HEK293T (cell line): ENCODE data around the gene ZNF337.

Experiments
- ARNT ChIP-seq: fragments of 450-650 bp; IDR thresholded peaks from 2 replicates; pipeline ENCODE4 v1.6.1; 2017; ENCODE audit warnings: mild to moderate bottlenecking
- BHLHE40 ChIP-seq: fragments of 450-650 bp; IDR thresholded peaks from 2 replicates; pipeline ENCODE4 v1.6.1; 2016; ENCODE audit warnings: mild to moderate bottlenecking, moderate library complexity, borderline replicate concordance
- CTBP1 ChIP-seq: fragments of 450-650 bp; IDR thresholded peaks from 2 replicates; pipeline ENCODE4 v1.6.1; 2016; ENCODE audit warnings: borderline replicate concordance
- ELF4 ChIP-seq: fragments of 450-650 bp; IDR thresholded peaks from 2 replicates; pipeline ENCODE4 v1.6.1; 2017; ENCODE audit warnings: antibody characterized with exemption
- FOXM1 ChIP-seq: fragments of 450-650 bp; IDR thresholded peaks from 2 replicates; pipeline ENCODE4 v1.6.1; 2017; ENCODE audit warnings: mild to moderate bottlenecking, borderline replicate concordance
- L3MBTL2 ChIP-seq: fragments of 450-650 bp; conservative IDR thresholded peaks from 2 replicates; pipeline ENCODE4 v1.6.1; 2016; ENCODE audit warnings: mild to moderate bottlenecking
- LEF1 ChIP-seq: fragments of 450-650 bp; IDR thresholded peaks from 2 replicates; pipeline ENCODE4 v1.6.1; 2017; ENCODE audit warnings: mild to moderate bottlenecking, borderline replicate concordance
- PKNOX1 ChIP-seq: fragments of 450-650 bp; IDR thresholded peaks from 2 replicates; pipeline ENCODE4 v1.6.1; 2016
- SP1 ChIP-seq: fragments of 450-650 bp; IDR thresholded peaks from 2 replicates; pipeline ENCODE4 v1.6.1; 2017
- SUZ12 ChIP-seq: fragments of 450-650 bp; IDR thresholded peaks from 2 replicates; pipeline ENCODE4 v1.6.1; 2016; ENCODE audit warnings: mild to moderate bottlenecking
- TARDBP ChIP-seq: fragments of 450-650 bp; IDR thresholded peaks from 2 replicates; pipeline ENCODE4 v1.6.1; 2016
- ZNF384 ChIP-seq: fragments of 450-650 bp; IDR thresholded peaks from 2 replicates; pipeline ENCODE4 v1.6.1; 2016

GRCh38 chr20:25699914-25700313 is 3.3 kb upstream of the ZNF337 start:
- TF ChIP-seq TARDBP, result no peak
- TF ChIP-seq BHLHE40, result no peak
- no peak for TF ChIP-seq PKNOX1
- TF ChIP-seq ZNF384, result no peak
- no peak for TF ChIP-seq ARNT
- no peak for TF ChIP-seq L3MBTL2
- no peak for TF ChIP-seq FOXM1
- no peak for TF ChIP-seq SUZ12
- TF ChIP-seq SP1, result no peak
- TF ChIP-seq LEF1, result no peak
- no peak for TF ChIP-seq CTBP1
- TF ChIP-seq ELF4, result no peak
